BLaER1 treated with 17β-estradiol and CSF1 and Interleukin-3, amounts not matched to agents 10 nM and 100 nM (cell line): ENCODE measurements around the gene SYPL2.

Experiments
- H3K27ac ChIP-seq, 11 experiments: shearing (Covaris generic); formaldehyde crosslinking; 2 replicates each; pipeline ENCODE4 v1.8.1; 2022
- H3K27me3 ChIP-seq, 11 experiments: shearing (Covaris generic); formaldehyde crosslinking; 2 replicates each; pipeline ENCODE4 v1.8.1; 2022
- H3K36me3 ChIP-seq, 11 experiments: shearing (Covaris generic); formaldehyde crosslinking; 2 replicates each; pipeline ENCODE4 v1.8.1; 2022
- H3K4me1 ChIP-seq, 10 experiments: shearing (Covaris generic); formaldehyde crosslinking; 2 replicates each; pipeline ENCODE4 v1.8.1; 2022
- H3K4me2 ChIP-seq, 11 experiments: shearing (Covaris generic); formaldehyde crosslinking; 2 replicates each; pipeline ENCODE4 v1.8.1; 2022
- H3K4me3 ChIP-seq, 10 experiments: shearing (Covaris generic); formaldehyde crosslinking; 2 replicates each; pipeline ENCODE4 v1.8.1; 2022
- H3K9ac ChIP-seq, 11 experiments: shearing (Covaris generic); formaldehyde crosslinking; 2 replicates each; pipeline ENCODE4 v1.8.1; 2022
- H3K9me3 ChIP-seq, 11 experiments: shearing (Covaris generic); formaldehyde crosslinking; replicated peaks in 1 of 11; 2 replicates each; pipeline ENCODE4 v1.8.1; 2022
- H4K20me1 ChIP-seq, 11 experiments: shearing (Covaris generic); formaldehyde crosslinking; 2 replicates each; pipeline ENCODE4 v1.8.1; 2022
- Cebpa-rat ChIP-seq, 11 experiments: shearing (Covaris generic); IDR thresholded peaks; 2 replicates each; pipeline ENCODE4 v1.8.1; 2022

The SYPL2 gene

GRCh38 chr1:109508873-109509175, 42.5 kb downstream of the SYPL2 start:
- H3K27me3 ChIP-seq: peaks cover 0 to 4% (median 0%) of the 10 kb centered on the region in 11 experiments; a peak in 1 of 22 replicates
- H3K36me3 ChIP-seq: peaks cover 0 to 6% (median 0%) of the 10 kb centered on the region in 11 experiments; a peak in 1 of 22 replicates
- H3K4me3 ChIP-seq: peak overlapping the region; percentile 62 to 85 (median 74); a peak in 19 of 20 replicates
- H3K9me3 ChIP-seq: no peaks in the 10 kb centered on the region
- H3K4me1 ChIP-seq: peaks cover 10 to 28% (median 20%) of the 10 kb centered on the region in 10 experiments
- TF ChIP-seq Cebpa-rat (IDR thresholded peaks at IDR 0.05): no peak
- H3K4me2 ChIP-seq: peak overlapping the region; percentile 89 to 99 (median 97)
- H4K20me1 ChIP-seq: no peaks in the 10 kb centered on the region
- H3K27ac ChIP-seq: no peak overlapping the region
- peak overlapping the region in 7 of 11 experiments; percentile 77 to 83 (median 81); a peak in 13 of 22 replicates for H3K9ac ChIP-seq

- H3K27ac ChIP-seq: peak within 1 kb of the TSS in 10 of 11 experiments; percentile 27 to 64 (median 46); a peak in 16 of 22 replicates
- H3K4me2 ChIP-seq: peak within 1 kb of the TSS; percentile 89 to 99 (median 97)
- H4K20me1 ChIP-seq: no peaks in the 10 kb centered on the region
- H3K4me3 ChIP-seq: peak within 1 kb of the TSS; percentile 62 to 85 (median 74)
- peaks cover 0 to 4% (median 0%) of the 10 kb centered on the region in 11 experiments; a peak in 1 of 22 replicates for H3K27me3 ChIP-seq
- H3K9ac ChIP-seq: peak within 1 kb of the TSS; percentile 65 to 83 (median 80)
- no peak for TF ChIP-seq Cebpa-rat (IDR thresholded peaks at IDR 0.05)
- peaks cover 10 to 21% (median 15%) of the 10 kb centered on the region in 10 experiments for H3K4me1 ChIP-seq
- H3K36me3 ChIP-seq: peaks cover 0 to 3% (median 0%) of the 10 kb centered on the region in 11 experiments; a peak in 1 of 22 replicates
- no peaks in the 10 kb centered on the region for H3K9me3 ChIP-seq
Observed at GRCh38 chr1:109509176-109510134, 43.1 kb downstream of the SYPL2 start, which contains the start of gene AMIGO1. Gene AMIGO1 (minus strand): TSS chr1:109509727. CDS start chr1:109508912, 815 bp downstream.

- Histone ChIP-seq H3K4me2 (no peak overlapping the region), H3K36me3 (no peaks in the 10 kb centered on the region), H3K9me3 (no peaks in the 10 kb centered on the region), H3K4me1 (peaks cover 6 to 18% (median 14%) of the 10 kb centered on the region in 10 experiments), H3K27me3 (peaks cover 0 to 4% (median 0%) of the 10 kb centered on the region in 11 experiments; a peak in 1 of 22 replicates), H3K27ac (no peak overlapping the region), H3K4me3 (no peak overlapping the region), H4K20me1 (no peaks in the 10 kb centered on the region), H3K9ac (no peak overlapping the region)
- TF ChIP-seq Cebpa-rat (IDR thresholded peaks at IDR 0.05): no peak
Observed at GRCh38 chr1:109513110-109513710, 46.9 kb downstream of the SYPL2 start.

- no peak for TF ChIP-seq Cebpa-rat (IDR thresholded peaks at IDR 0.05)
- no peak overlapping the region for H3K9ac ChIP-seq
- no peaks in the 10 kb centered on the region for H4K20me1 ChIP-seq
- H3K4me3 ChIP-seq: no peak overlapping the region
- no peaks in the 10 kb centered on the region for H3K9me3 ChIP-seq
- H3K36me3 ChIP-seq: no peaks in the 10 kb centered on the region
- peaks cover 5 to 8% (median 7%) of the 10 kb centered on the region in 10 experiments for H3K4me1 ChIP-seq
- H3K4me2 ChIP-seq: no peak overlapping the region
- 0 out of 22 replicates have a peak, but pooled peaks cover 0 to 4% (median 0%) of the 10 kb centered on the region in 11 experiments for H3K27me3 ChIP-seq
- no peak overlapping the region for H3K27ac ChIP-seq
Observed at GRCh38 chr1:109514846-109515245, 48.5 kb downstream of the SYPL2 start.

- H4K20me1 ChIP-seq: no peaks in the 10 kb centered on the region
- H3K27me3 ChIP-seq: no peaks in the 10 kb centered on the region
- no peaks in the 10 kb centered on the region for H3K9me3 ChIP-seq
- H3K4me1 ChIP-seq: no peaks in the 10 kb centered on the region; a peak in 1 of 20 replicates
- no peak overlapping the region for H3K27ac ChIP-seq
- H3K9ac ChIP-seq: no peak overlapping the region
- H3K4me2 ChIP-seq: no peak overlapping the region
- no peaks in the 10 kb centered on the region for H3K36me3 ChIP-seq
- H3K4me3 ChIP-seq: no peak overlapping the region
- no peak for TF ChIP-seq Cebpa-rat (IDR thresholded peaks at IDR 0.05)
Observed at GRCh38 chr1:109516872-109517271, 50.5 kb downstream of the SYPL2 start.

- H3K4me3 ChIP-seq: no peak overlapping the region
- no peak overlapping the region for H3K27ac ChIP-seq
- TF ChIP-seq Cebpa-rat (IDR thresholded peaks at IDR 0.05): no peak
- H3K4me1 ChIP-seq: no peaks in the 10 kb centered on the region; a peak in 1 of 20 replicates
- no peak overlapping the region for H3K4me2 ChIP-seq
- no peaks in the 10 kb centered on the region for H3K9me3 ChIP-seq
- no peak overlapping the region for H3K9ac ChIP-seq
- H3K36me3 ChIP-seq: no peaks in the 10 kb centered on the region
- H3K27me3 ChIP-seq: no peaks in the 10 kb centered on the region
- H4K20me1 ChIP-seq: no peaks in the 10 kb centered on the region
Observed at GRCh38 chr1:109517337-109517736, 51.0 kb downstream of the SYPL2 start.

GRCh38 chr1:109521002-109521951, 54.9 kb downstream of the SYPL2 start:
- Histone ChIP-seq H3K9me3 (no peaks in the 10 kb centered on the region), H3K4me1 (no peaks in the 10 kb centered on the region; a peak in 1 of 20 replicates)
- no peak for TF ChIP-seq Cebpa-rat (IDR thresholded peaks at IDR 0.05)

GRCh38 chr1:109522026-109522425, 55.7 kb downstream of the SYPL2 start:
- Histone ChIP-seq H3K4me2 (no peak overlapping the region), H4K20me1 (no peaks in the 10 kb centered on the region), H3K36me3 (no peaks in the 10 kb centered on the region), H3K27me3 (no peaks in the 10 kb centered on the region), H3K9ac (no peak overlapping the region), H3K4me3 (no peak overlapping the region), H3K27ac (no peak overlapping the region), H3K9me3 (no peaks in the 10 kb centered on the region), H3K4me1 (peaks cover 0 to 3% (median under 1%) of the 10 kb centered on the region in 10 experiments; a peak in 9 of 20 replicates)
- no peak for TF ChIP-seq Cebpa-rat (IDR thresholded peaks at IDR 0.05)

More at GRCh38 chr1:109521002-109521951, 54.9 kb downstream of the SYPL2 start:
- no peak overlapping the region for H3K4me3 ChIP-seq
- H3K4me2 ChIP-seq: no peak overlapping the region
- no peak overlapping the region for H3K9ac ChIP-seq
- H3K27me3 ChIP-seq: no peaks in the 10 kb centered on the region
- H3K36me3 ChIP-seq: no peaks in the 10 kb centered on the region
- H4K20me1 ChIP-seq: no peaks in the 10 kb centered on the region
- H3K27ac ChIP-seq: no peak overlapping the region
